Mesendoderm (in vitro differentiated cells): ENCODE results near the gene MTIF3.

Source experiments
- DNase-seq: peaks from one replicate; pipeline ENCODE4 v3.0.0; 2013
- H2AK5ac ChIP-seq: 2 replicates; pipeline ENCODE4 v1.6.1; 2013; ENCODE audit warnings: low read length, inconsistent platforms
- H2BK120ac ChIP-seq: 2 replicates; pipeline ENCODE4 v1.6.1; 2013; ENCODE audit warnings: low read depth, mild to moderate bottlenecking, low read length, moderate library complexity, mixed read lengths
- H2BK15ac ChIP-seq: replicated peaks from 2 replicates; pipeline ENCODE4 v1.6.1; 2013; ENCODE audit warnings: low read depth, mild to moderate bottlenecking, moderate library complexity
- H2BK5ac ChIP-seq: 2 replicates; pipeline ENCODE4 v1.6.1; 2013; ENCODE audit warnings: low read length, inconsistent platforms
- H3K18ac ChIP-seq: 2 replicates; pipeline ENCODE4 v1.6.1; 2013; ENCODE audit warnings: mild to moderate bottlenecking, low read length, mixed read lengths
- H3K23ac ChIP-seq: one replicate; pipeline ENCODE4 v1.6.1; 2013; ENCODE audit warnings: low read length
- H3K27ac ChIP-seq: 2 replicates; pipeline ENCODE4 v1.5.1; 2013; ENCODE audit warnings: low read depth, mild to moderate bottlenecking, inconsistent platforms, low read length, moderate library complexity
- H3K27me3 ChIP-seq: 2 replicates; pipeline ENCODE4 v1.6.1; 2013; ENCODE audit warnings: low read length, control low read depth, mild to moderate bottlenecking, inconsistent platforms; ENCODE audit not compliant: insufficient read depth, poor library complexity
- H3K36me3 ChIP-seq: 2 replicates; pipeline ENCODE4 v1.6.1; 2013; ENCODE audit warnings: low read length, inconsistent platforms; ENCODE audit not compliant: control insufficient read depth, insufficient read depth
- H3K4ac ChIP-seq: one replicate; pipeline ENCODE4 v1.6.1; 2013; ENCODE audit warnings: low read depth, mild to moderate bottlenecking, low read length, moderate library complexity
- H3K4me1 ChIP-seq: 2 replicates; pipeline ENCODE4 v1.6.1; 2013; ENCODE audit warnings: low read depth, low read length, inconsistent platforms; ENCODE audit not compliant: control insufficient read depth
- H3K4me2 ChIP-seq: 2 replicates; pipeline ENCODE4 v1.6.1; 2013; ENCODE audit warnings: low read length
- H3K4me3 ChIP-seq: 2 replicates; pipeline ENCODE4 v1.5.1; 2013; ENCODE audit warnings: mild to moderate bottlenecking, low read length
- H3K56ac ChIP-seq: one replicate; pipeline ENCODE4 v1.6.1; 2013; ENCODE audit warnings: low read length
- H3K79me1 ChIP-seq: 2 replicates; pipeline ENCODE4 v1.6.1; 2013; ENCODE audit warnings: low read length, inconsistent platforms
- H3K79me2 ChIP-seq: 2 replicates; pipeline ENCODE4 v1.6.1; 2013; ENCODE audit warnings: mild to moderate bottlenecking, low read length; ENCODE audit not compliant: control insufficient read depth, insufficient read depth
- H3K9ac ChIP-seq: 2 replicates; pipeline ENCODE4 v1.6.1; 2013; ENCODE audit warnings: low read length, inconsistent platforms
- H4K5ac ChIP-seq: one replicate; pipeline ENCODE4 v1.6.1; 2013; ENCODE audit warnings: low read length
- H4K8ac ChIP-seq: one replicate; pipeline ENCODE4 v1.6.1; 2013; ENCODE audit warnings: low read depth, mild to moderate bottlenecking, control low read depth, low read length, moderate library complexity
- WGBS: extraction: QIAGEN DNeasy Blood & Tissue Kit; methylation state at CpG from one replicate; pipeline ENCODE4 v1.1.7; 2013; ENCODE audit warnings: low lambda C conversion rate, missing lambda C conversion rate; ENCODE audit not compliant: insufficient coverage; ENCODE audit errors: extremely low coverage; 5-methylcytosine and 5-hydroxymethylcytosine counted together

Gene MTIF3

DNA sequence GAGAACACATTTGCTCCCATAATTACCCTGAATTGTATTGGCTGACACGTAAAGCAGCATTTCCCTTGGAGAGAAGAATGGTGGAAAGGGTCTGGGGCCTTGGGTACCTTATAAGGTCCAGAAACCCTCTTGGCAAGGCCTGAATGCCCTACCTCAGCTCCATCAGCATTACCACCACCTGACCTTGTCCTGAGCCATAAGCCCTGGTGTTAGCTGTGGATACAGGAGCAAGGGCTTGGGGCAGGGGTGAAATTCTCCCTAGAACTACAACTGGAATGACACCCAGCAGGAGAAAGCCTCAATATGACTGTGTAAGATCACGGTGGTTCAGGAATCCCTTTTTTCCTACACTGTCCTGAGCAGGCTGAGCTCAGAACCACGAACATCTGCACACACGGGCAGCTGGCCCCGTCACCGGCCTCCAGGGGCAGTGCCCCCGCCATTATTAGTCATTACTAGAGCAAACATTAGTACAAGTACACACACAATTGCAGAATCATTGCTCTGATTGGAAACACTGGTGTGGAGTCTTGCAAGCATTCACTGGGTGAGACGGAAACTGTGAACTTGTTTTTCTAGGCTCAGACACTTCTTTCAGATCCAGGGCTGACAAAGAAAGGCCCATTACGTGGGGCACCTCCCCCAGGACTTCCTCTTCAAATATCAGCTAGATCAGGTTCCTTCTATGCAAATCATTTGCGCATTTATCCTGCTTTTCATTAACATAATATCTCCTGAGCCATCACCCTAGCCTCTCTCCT lies 26.8 kb upstream of the MTIF3 start:
- H3K36me3 ChIP-seq: no peaks in the 10 kb centered on the region
- no peak overlapping the region for H3K4me3 ChIP-seq
- no peak overlapping the region for H3K27ac ChIP-seq
- H3K18ac ChIP-seq: no peak overlapping the region
- H3K56ac ChIP-seq: no peak overlapping the region
- H3K79me1 ChIP-seq: no peaks in the 10 kb centered on the region
- H3K9ac ChIP-seq: no peak overlapping the region
- no peak overlapping the region for H4K5ac ChIP-seq
- H3K27me3 ChIP-seq: no peaks in the 10 kb centered on the region
- H4K8ac ChIP-seq: no peak overlapping the region
- H2BK5ac ChIP-seq: no peak overlapping the region
- no peak overlapping the region for H3K23ac ChIP-seq
- no CpG with 5 or more reads among the region's 10 CpGs for WGBS
- no peak overlapping the region for H3K4me2 ChIP-seq
- no peak overlapping the region for H3K4ac ChIP-seq
- DNase-seq: no peak
- no peaks in the 10 kb centered on the region for H3K79me2 ChIP-seq
- no peaks in the 10 kb centered on the region for H3K4me1 ChIP-seq
- no peak overlapping the region for H2BK120ac ChIP-seq
- no peak overlapping the region for H2BK15ac ChIP-seq
- H2AK5ac ChIP-seq: no peak overlapping the region

DNA sequence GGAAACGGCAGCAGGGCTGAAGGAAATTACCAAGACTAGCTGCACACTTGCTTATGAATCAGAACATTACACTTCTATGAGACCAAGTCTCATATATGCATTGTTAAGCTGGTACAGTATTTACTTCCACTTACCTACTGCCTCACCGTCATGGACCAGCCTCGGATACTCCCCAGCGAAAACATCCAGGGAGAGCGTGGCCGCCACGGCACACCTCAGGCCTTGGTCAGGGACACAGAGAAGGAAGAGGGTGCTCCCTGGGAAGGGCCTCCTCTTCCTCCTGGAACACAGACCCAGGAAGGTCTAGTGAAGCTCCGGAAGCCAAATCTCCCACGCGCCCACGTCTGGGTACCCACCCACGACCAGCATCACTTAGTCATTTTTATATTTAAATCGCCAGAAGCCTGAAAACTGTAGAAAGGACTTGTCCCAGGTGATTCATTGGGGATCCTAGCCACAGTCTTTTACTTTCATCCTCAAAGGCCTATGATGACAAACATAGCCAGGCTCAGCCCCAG lies 24.4 kb upstream of the MTIF3 start:
- no peak overlapping the region for H3K4ac ChIP-seq
- no peak overlapping the region for H3K4me3 ChIP-seq
- H3K27me3 ChIP-seq: no peaks in the 10 kb centered on the region
- H2BK5ac ChIP-seq: no peak overlapping the region
- H3K36me3 ChIP-seq: no peaks in the 10 kb centered on the region
- no peak overlapping the region for H3K18ac ChIP-seq
- no peak overlapping the region for H3K9ac ChIP-seq
- no peak for DNase-seq
- H3K56ac ChIP-seq: no peak overlapping the region
- no peak overlapping the region for H4K5ac ChIP-seq
- no peak overlapping the region for H2AK5ac ChIP-seq
- no peak overlapping the region for H4K8ac ChIP-seq
- no CpG with 5 or more reads among the region's 13 CpGs for WGBS
- H3K79me2 ChIP-seq: no peaks in the 10 kb centered on the region
- H3K79me1 ChIP-seq: no peaks in the 10 kb centered on the region
- H2BK15ac ChIP-seq: no peak overlapping the region
- no peak overlapping the region for H3K27ac ChIP-seq
- H2BK120ac ChIP-seq: no peak overlapping the region
- no peak overlapping the region for H3K4me2 ChIP-seq
- H3K4me1 ChIP-seq: no peaks in the 10 kb centered on the region
- H3K23ac ChIP-seq: no peak overlapping the region

DNA sequence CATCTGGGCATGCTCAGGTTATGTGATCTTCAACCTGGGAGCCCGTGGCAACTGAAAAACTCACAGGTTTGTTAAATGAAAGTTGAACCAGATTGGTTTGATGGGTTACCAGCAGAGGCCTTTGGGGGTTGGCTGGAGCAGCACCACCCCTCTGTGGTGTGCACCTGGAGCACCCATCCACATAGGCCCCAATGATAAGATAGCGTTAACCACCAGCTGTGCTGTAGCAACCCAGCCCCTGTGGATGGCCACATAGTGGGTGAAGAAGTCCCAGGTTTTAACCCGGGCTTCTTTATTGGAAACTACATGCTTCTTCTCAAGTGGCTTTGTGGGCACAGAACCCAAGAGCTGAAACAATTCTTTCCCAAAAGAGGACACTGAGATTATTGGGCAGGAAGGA lies 22.6 kb upstream of the MTIF3 start:
- Histone ChIP-seq H3K4me1 (no peaks in the 10 kb centered on the region), H3K79me1 (no peaks in the 10 kb centered on the region), H3K56ac (no peak overlapping the region), H3K27ac (no peak overlapping the region), H3K4me2 (no peak overlapping the region), H4K5ac (no peak overlapping the region), H2AK5ac (no peak overlapping the region), H3K27me3 (no peaks in the 10 kb centered on the region), H3K4ac (no peak overlapping the region), H3K79me2 (no peaks in the 10 kb centered on the region), H3K18ac (no peak overlapping the region), H3K36me3 (no peaks in the 10 kb centered on the region), H3K9ac (no peak overlapping the region), H2BK120ac (no peak overlapping the region), H3K23ac (no peak overlapping the region), H3K4me3 (no peak overlapping the region), H2BK15ac (no peak overlapping the region), H2BK5ac (no peak overlapping the region), H4K8ac (no peak overlapping the region)
- DNase-seq: no peak
- no CpG with 5 or more reads among the region's 3 CpGs for WGBS

DNA sequence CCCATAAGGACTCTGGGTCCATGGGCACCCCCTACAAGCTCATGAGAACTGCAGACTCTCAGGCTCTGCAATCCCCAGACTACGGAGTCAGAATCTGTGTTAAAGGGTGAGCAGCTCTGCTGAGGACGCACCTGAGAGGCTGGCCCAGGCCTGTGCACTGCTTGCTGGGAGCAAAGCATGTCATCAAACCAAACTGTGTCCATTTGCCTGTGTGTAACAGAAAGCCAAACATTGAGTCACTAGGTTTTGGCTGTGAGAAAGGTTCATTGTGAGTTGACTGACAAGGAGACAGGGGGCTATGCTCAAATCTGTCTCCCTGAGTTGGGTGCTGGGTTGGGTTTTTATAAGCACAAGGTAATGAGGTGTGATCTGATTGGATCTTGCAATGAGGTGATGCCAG lies 22.1 kb upstream of the MTIF3 start:
- Histone ChIP-seq H3K56ac (no peak overlapping the region), H3K27ac (no peak overlapping the region), H3K4me2 (no peak overlapping the region), H3K79me1 (no peaks in the 10 kb centered on the region), H4K5ac (no peak overlapping the region), H3K4me3 (no peak overlapping the region), H2BK120ac (no peak overlapping the region), H3K79me2 (no peaks in the 10 kb centered on the region), H3K36me3 (no peaks in the 10 kb centered on the region), H3K23ac (no peak overlapping the region), H3K9ac (no peak overlapping the region), H3K4ac (no peak overlapping the region), H4K8ac (no peak overlapping the region), H3K18ac (no peak overlapping the region), H3K27me3 (no peaks in the 10 kb centered on the region), H3K4me1 (no peaks in the 10 kb centered on the region), H2BK15ac (no peak overlapping the region), H2BK5ac (no peak overlapping the region), H2AK5ac (no peak overlapping the region)
- WGBS: no CpG with 5 or more reads among the region's 2 CpGs
- no peak for DNase-seq

DNA sequence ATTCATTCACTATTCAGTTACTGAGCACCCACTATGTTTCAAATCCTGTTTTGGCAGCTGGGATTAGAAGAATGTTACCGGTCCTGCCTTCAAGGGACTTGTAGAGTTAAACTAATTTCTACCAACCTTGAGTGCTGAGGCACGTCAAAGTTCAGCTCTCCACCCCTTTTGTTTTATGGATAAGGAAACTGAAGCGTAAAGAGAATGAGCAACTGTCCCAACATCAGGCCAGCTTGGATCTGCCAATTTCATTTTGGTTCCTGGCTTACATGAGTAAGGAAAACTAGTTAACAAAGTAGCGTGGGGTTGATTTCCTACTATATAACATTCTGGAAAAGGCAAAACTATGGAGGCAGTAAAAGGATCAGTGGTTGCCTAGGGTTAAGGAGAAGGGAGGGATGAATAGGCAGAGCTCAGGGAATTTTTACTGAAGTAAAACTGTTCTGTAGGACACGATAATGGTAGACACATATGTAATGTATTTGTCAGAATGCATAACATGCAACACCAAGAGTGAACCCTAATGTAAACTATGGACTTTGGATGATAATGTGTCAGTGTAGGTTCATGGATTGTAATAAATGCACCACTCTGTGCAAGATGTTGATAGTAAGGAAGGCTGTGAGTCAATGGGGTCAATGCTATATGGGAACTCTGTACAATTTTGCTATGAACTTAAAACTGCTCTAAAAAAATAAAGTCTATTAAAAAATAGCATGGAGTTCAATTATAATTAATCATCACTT lies 19.9 kb upstream of the MTIF3 start:
- H2AK5ac ChIP-seq: no peak overlapping the region
- no peak overlapping the region for H3K56ac ChIP-seq
- no peaks in the 10 kb centered on the region for H3K4me1 ChIP-seq
- no peak overlapping the region for H2BK5ac ChIP-seq
- H3K4me3 ChIP-seq: no peak overlapping the region
- no peak overlapping the region for H3K4me2 ChIP-seq
- H3K9ac ChIP-seq: no peak overlapping the region
- H3K4ac ChIP-seq: no peak overlapping the region
- H2BK120ac ChIP-seq: no peak overlapping the region
- no peak overlapping the region for H3K23ac ChIP-seq
- H4K8ac ChIP-seq: no peak overlapping the region
- no peak for DNase-seq
- WGBS: no CpG with 5 or more reads among the region's 5 CpGs
- no peaks in the 10 kb centered on the region for H3K27me3 ChIP-seq
- H3K79me1 ChIP-seq: no peaks in the 10 kb centered on the region
- H3K18ac ChIP-seq: no peak overlapping the region
- no peak overlapping the region for H4K5ac ChIP-seq
- no peak overlapping the region for H2BK15ac ChIP-seq
- H3K79me2 ChIP-seq: no peaks in the 10 kb centered on the region
- H3K36me3 ChIP-seq: no peaks in the 10 kb centered on the region
- no peak overlapping the region for H3K27ac ChIP-seq
